ENCODE results near the gene NKAIN4.

GRCh38 chr20:63255931-63256704 is 1.9 kb upstream of the NKAIN4 start:
- TF ChIP-seq SUZ12 (IDR thresholded peaks at IDR 0.05; ENCODE audit: extremely low read depth, insufficient read depth, insufficient read length) = no peak
- TF ChIP-seq YY1 (IDR thresholded peaks at IDR 0.05; ENCODE audit: insufficient read depth, insufficient read length) = no peak
- no peak for TF ChIP-seq ZNF274 (IDR thresholded peaks at IDR 0.05; ENCODE audit: low read depth, low read length)

Measured in NT2/D1 (cell line).